Measurements from ENCODE around the gene POLR1G. TPM values are rescaled to one million over a fixed set of nuclear protein-coding genes. Genes with fewer than 3 reads are reported as not detected.
"Not testable (repeated sequence)": the region's sequence is repeated elsewhere in the genome, so short reads cannot be mapped to it uniquely, and the experiment has no call there.

POLR1G gene
- total and polyA plus RNA-seq, 2 experiments from 2014 or later, result 33.0 to 85.9 TPM

GRCh38 chr19:45409557-45409920 lies 3.1 kb downstream of the POLR1G start (continued):
- TF ChIP-seq ZNF462 (CRISPR knock-in tag; IDR thresholded peaks at IDR 0.05) (no peak), CREB1 (CRISPR knock-in tag; IDR thresholded peaks at IDR 0.05; ENCODE audit: low read depth) (no peak), EZH2 (IDR thresholded peaks at IDR 0.05; ENCODE audit: low read depth, unreplicated experiment) (no peak), STAT1 (IDR thresholded peaks at IDR 0.05; ENCODE audit: unreplicated experiment) (no peak), ZNF331 (CRISPR knock-in tag; IDR thresholded peaks at IDR 0.05; ENCODE audit: low read depth) (no peak)
- TF ChIP-seq, protein P1, sequence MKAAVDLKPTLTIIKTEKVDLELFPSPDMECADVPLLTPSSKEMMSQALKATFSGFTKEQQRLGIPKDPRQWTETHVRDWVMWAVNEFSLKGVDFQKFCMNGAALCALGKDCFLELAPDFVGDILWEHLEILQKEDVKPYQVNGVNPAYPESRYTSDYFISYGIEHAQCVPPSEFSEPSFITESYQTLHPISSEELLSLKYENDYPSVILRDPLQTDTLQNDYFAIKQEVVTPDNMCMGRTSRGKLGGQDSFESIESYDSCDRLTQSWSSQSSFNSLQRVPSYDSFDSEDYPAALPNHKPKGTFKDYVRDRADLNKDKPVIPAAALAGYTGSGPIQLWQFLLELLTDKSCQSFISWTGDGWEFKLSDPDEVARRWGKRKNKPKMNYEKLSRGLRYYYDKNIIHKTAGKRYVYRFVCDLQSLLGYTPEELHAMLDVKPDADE (IDR thresholded peaks at IDR 0.05), result no peak

- Mint-ChIP-seq H3K36me3 (ENCODE audit: low read depth) (peaks cover 59% of the 10 kb centered on the region), H3K27me3 (ENCODE audit: insufficient read depth, low read depth, poor library complexity) (peaks cover 23% of the 10 kb centered on the region)
- H3K4me1 Mint-ChIP-seq; H2AFZ ChIP-seq; H3K4me2 ChIP-seq; DNase-seq (ENCODE audit: low spot score); H3K9me2 ChIP-seq (ENCODE audit: insufficient read depth); H3K27me3 ChIP-seq (ENCODE audit: insufficient read depth); H3K4me1 ChIP-seq (ENCODE audit: insufficient read depth); H3K36me3 ChIP-seq (ENCODE audit: insufficient read depth); H3K4me3 Mint-ChIP-seq; H3K9me3 Mint-ChIP-seq; H3K27ac Mint-ChIP-seq; H3K27ac ChIP-seq (ENCODE audit: low read depth); ATAC-seq; H4K20me1 ChIP-seq (replicated peaks; ENCODE audit: insufficient read depth); H3K4me3 ChIP-seq: not testable (repeated sequence)
- Histone ChIP-seq H3K79me2 (replicated peaks; ENCODE audit: insufficient read depth) (peaks cover 13% of the 10 kb centered on the region), H3F3A (replicated peaks; ENCODE audit: low read depth) (0 out of 2 replicates have a peak, but pooled peaks cover 11% of the 10 kb centered on the region)
Observed at GRCh38 chr19:45410330-45410729, 3.9 kb downstream of the POLR1G start.
